HUDEP-2 (cell line): Measurements from ENCODE around the gene SRCAP.

Experiments
- DNase-seq, 76 experiments: peaks; one replicate each; lab custom pipeline; 2025; ENCODE audit not compliant: unreplicated experiment in 76 of 76; lab: John Stamatoyannopoulos, UW

SRCAP gene

GRCh38 chr16:30786115-30786935, 87.4 kb downstream of the SRCAP start:
- peak in 6 of 76 experiments; percentile 5 to 27 (median 14) for DNase-seq

- DNase-seq, result peak in 34 of 76 experiments; percentile 6 to 50 (median 27)
These were observed 88.1 kb downstream of the SRCAP start, which contains the start of gene ZNF629 for GRCh38 chr16:30786936-30787612. Gene ZNF629 (minus strand): TSS chr16:30787205. CDS start chr16:30784482, 2,723 bp downstream.

- no peak for DNase-seq
These were observed 88.8 kb downstream of the SRCAP start for GRCh38 chr16:30787613-30788378.
